H9 (cell line): ENCODE data around the gene MT1F. TPM values are rescaled to one million over a fixed set of nuclear protein-coding genes. Genes with fewer than 3 reads are reported as not detected.
"Not testable (repeated sequence)": the region's sequence is repeated elsewhere in the genome, so short reads cannot be mapped to it uniquely, and the experiment has no call there.

Source experiments
- DNase-seq: peaks from one replicate; pipeline ENCODE4 v3.0.0-alpha.2; 2017
- H2AFZ ChIP-seq: one replicate; pipeline ENCODE4 v1.6.1; 2013; ENCODE audit warnings: mild to moderate bottlenecking, low read length, control low read depth, moderate library complexity
- H2AK5ac ChIP-seq: 2 replicates; pipeline ENCODE4 v1.6.1; 2013; ENCODE audit warnings: low read length, control low read depth, mixed read lengths; ENCODE audit not compliant: insufficient read length
- H2BK120ac ChIP-seq: one replicate; pipeline ENCODE4 v1.6.1; 2013; ENCODE audit warnings: low read depth, mild to moderate bottlenecking, low read length, control low read depth, inconsistent platforms; ENCODE audit not compliant: poor library complexity, severe bottlenecking
- H2BK12ac ChIP-seq: 2 replicates; pipeline ENCODE4 v1.6.1; 2013; ENCODE audit warnings: low read length, control low read depth, mixed read lengths, low read depth; ENCODE audit not compliant: insufficient read length
- H2BK15ac ChIP-seq: 2 replicates; pipeline ENCODE4 v1.6.1; 2013; ENCODE audit warnings: low read depth, low read length, control low read depth
- H2BK20ac ChIP-seq: one replicate; pipeline ENCODE4 v1.6.1; 2013; ENCODE audit warnings: low read depth, mild to moderate bottlenecking, low read length, control low read depth, inconsistent platforms; ENCODE audit not compliant: poor library complexity, severe bottlenecking
- H2BK5ac ChIP-seq: 2 replicates; pipeline ENCODE4 v1.6.1; 2013; ENCODE audit warnings: low read length, control low read depth, mixed read lengths; ENCODE audit not compliant: insufficient read length
- H3K14ac ChIP-seq: 2 replicates; pipeline ENCODE4 v1.6.1; 2013; ENCODE audit warnings: low read length, control low read depth; ENCODE audit not compliant: insufficient read depth
- H3K18ac ChIP-seq: 2 replicates; pipeline ENCODE4 v1.6.1; 2013; ENCODE audit warnings: low read depth, mild to moderate bottlenecking, mixed read lengths, low read length, control low read depth; ENCODE audit not compliant: insufficient read length
- H3K23ac ChIP-seq: 2 replicates; pipeline ENCODE4 v1.6.1; 2013; ENCODE audit warnings: low read length, control low read depth, mixed read lengths, low read depth; ENCODE audit not compliant: insufficient read length
- H3K23me2 ChIP-seq: 2 replicates; pipeline ENCODE4 v1.6.1; 2013; ENCODE audit warnings: low read depth, mild to moderate bottlenecking, mixed read lengths, low read length, control low read depth; ENCODE audit not compliant: insufficient read length, poor library complexity, severe bottlenecking
- H3K27ac ChIP-seq: 2 replicates; pipeline ENCODE4 v1.5.1; 2013; ENCODE audit warnings: low read length, control low read depth, mixed read lengths, low read depth; ENCODE audit not compliant: insufficient read length
- H3K27me3 ChIP-seq: 2 replicates; pipeline ENCODE4 v1.6.1; 2013; ENCODE audit warnings: low read length, control low read depth, inconsistent platforms; ENCODE audit not compliant: insufficient read depth
- H3K4ac ChIP-seq: 2 replicates; pipeline ENCODE4 v1.6.1; 2013; ENCODE audit warnings: low read depth, mild to moderate bottlenecking, control low read depth, inconsistent platforms, low read length, moderate library complexity
- H3K4me1 ChIP-seq: 2 replicates; pipeline ENCODE4 v1.6.1; 2013; ENCODE audit warnings: low read length, control low read depth, inconsistent platforms; ENCODE audit not compliant: insufficient read depth
- H3K4me2 ChIP-seq: 2 replicates; pipeline ENCODE4 v1.6.1; 2013; ENCODE audit warnings: low read length, control low read depth, mixed read lengths; ENCODE audit not compliant: insufficient read length, insufficient read depth
- H3K56ac ChIP-seq: 2 replicates; pipeline ENCODE4 v1.6.1; 2013; ENCODE audit warnings: low read depth, mild to moderate bottlenecking, mixed read lengths, low read length, control low read depth; ENCODE audit not compliant: insufficient read length
- H3K79me1 ChIP-seq: 2 replicates; pipeline ENCODE4 v1.6.1; 2013; ENCODE audit warnings: low read depth, mild to moderate bottlenecking, moderate library complexity, low read length, control low read depth, inconsistent platforms; ENCODE audit not compliant: insufficient read depth, poor library complexity, severe bottlenecking
- H3K79me2 ChIP-seq: 2 replicates; pipeline ENCODE4 v1.6.1; 2013; ENCODE audit warnings: low read length, control low read depth, inconsistent platforms; ENCODE audit not compliant: insufficient read depth
- H3K9ac ChIP-seq: 2 replicates; pipeline ENCODE4 v1.6.1; 2013; ENCODE audit warnings: low read length, control low read depth, mixed read lengths; ENCODE audit not compliant: insufficient read length; ENCODE audit errors: extremely low read depth
- H3K9me3 ChIP-seq: one replicate; pipeline ENCODE4 v1.6.1; 2013; ENCODE audit warnings: low read depth, low read length, inconsistent platforms; ENCODE audit not compliant: control insufficient read depth
- H3T11ph ChIP-seq: one replicate; pipeline ENCODE4 v1.6.1; 2013; ENCODE audit warnings: mild to moderate bottlenecking, low read length, control low read depth, inconsistent platforms
- H4K20me1 ChIP-seq: one replicate; pipeline ENCODE4 v1.6.1; 2013; ENCODE audit not compliant: control insufficient read depth, insufficient read length, insufficient read depth
- H4K5ac ChIP-seq: 2 replicates; pipeline ENCODE4 v1.6.1; 2013; ENCODE audit warnings: low read depth, mild to moderate bottlenecking, mixed read lengths, low read length, control low read depth; ENCODE audit not compliant: insufficient read length
- H4K8ac ChIP-seq: replicated peaks from 2 replicates; pipeline ENCODE4 v1.6.1; 2013; ENCODE audit warnings: low read length, control low read depth, mixed read lengths, low read depth; ENCODE audit not compliant: insufficient read length
- H4K91ac ChIP-seq: 2 replicates; pipeline ENCODE4 v1.6.1; 2013; ENCODE audit warnings: low read depth, mild to moderate bottlenecking, moderate library complexity, mixed read lengths, low read length, control low read depth; ENCODE audit not compliant: insufficient read length
- H3K27ac Mint-ChIP-seq, 3 experiments: 2 replicates in 2 of 3; 3 replicates in 1 of 3; pipeline ENCODE4 v1.8.0; 2020 to 2021; ENCODE audit warnings: mixed read lengths in 3 of 3, mild to moderate bottlenecking in 1 of 3, moderate library complexity in 1 of 3
- H3K27me3 Mint-ChIP-seq: 2 replicates; pipeline ENCODE4 v1.8.0; 2021; ENCODE audit warnings: low read depth, mild to moderate bottlenecking, moderate library complexity, mixed read lengths
- H3K36me3 Mint-ChIP-seq, 3 experiments: 2 replicates in 2 of 3; 3 replicates in 1 of 3; pipeline ENCODE4 v1.8.0; 2020 to 2021; ENCODE audit warnings: low read depth in 3 of 3, mixed read lengths in 3 of 3; ENCODE audit not compliant: insufficient read depth in 1 of 3
- H3K4me1 Mint-ChIP-seq, 2 experiments: 2 replicates each; pipeline ENCODE4 v1.8.0; 2020; ENCODE audit warnings: mixed read lengths in 2 of 2
- H3K4me3 Mint-ChIP-seq, 2 experiments: 2 replicates in 1 of 2; 3 replicates in 1 of 2; pipeline ENCODE4 v1.8.0; 2020 to 2021; ENCODE audit warnings: mild to moderate bottlenecking in 2 of 2, mixed read lengths in 2 of 2, moderate library complexity in 1 of 2
- H3K9me3 Mint-ChIP-seq, 2 experiments: 2 replicates in 1 of 2; 3 replicates in 1 of 2; pipeline ENCODE4 v1.8.0; 2020; ENCODE audit warnings: mild to moderate bottlenecking in 2 of 2, mixed read lengths in 2 of 2, moderate library complexity in 1 of 2
- WGBS: extraction: QIAGEN DNeasy Blood & Tissue Kit; methylation state at CpG from one replicate; pipeline ENCODE4 v1.1.7; 2013; ENCODE audit warnings: missing lambda C conversion rate, low lambda C conversion rate, mixed read lengths; ENCODE audit not compliant: insufficient read length; ENCODE audit errors: extremely low coverage; 5-methylcytosine and 5-hydroxymethylcytosine counted together
- total RNA-seq: library from RNA; stranded (reverse); gene quantifications from 2 replicates; pipeline ENCODE4 v1.2.1, GENCODE V29; 2021

Gene MT1F
- total RNA-seq, 1 experiment from 2014 or later = 26.1 TPM

GRCh38 chr16:56672171-56672570 is 14.4 kb downstream of the MT1F start:
- Mint-ChIP-seq H3K27me3 (peaks cover 79% of the 10 kb centered on the region), H3K4me1 (peaks cover 28 to 60% of the 10 kb centered on the region in 2 experiments)
- H2BK12ac ChIP-seq, H3K9me3 ChIP-seq, H3K4me1 ChIP-seq, H3K9me3 Mint-ChIP-seq, H3K36me3 Mint-ChIP-seq, H3K9ac ChIP-seq, H4K8ac ChIP-seq, H4K20me1 ChIP-seq, H2BK20ac ChIP-seq, H3K4ac ChIP-seq, H3K4me3 Mint-ChIP-seq, H3K56ac ChIP-seq, H3T11ph ChIP-seq, H3K18ac ChIP-seq, H3K23ac ChIP-seq, H4K91ac ChIP-seq, H2BK120ac ChIP-seq, H3K27ac Mint-ChIP-seq, H3K14ac ChIP-seq, H3K79me2 ChIP-seq, H2BK5ac ChIP-seq, H3K4me2 ChIP-seq, H2BK15ac ChIP-seq, H3K79me1 ChIP-seq, DNase-seq, H2AFZ ChIP-seq, H3K27ac ChIP-seq, H4K5ac ChIP-seq, H2AK5ac ChIP-seq: not testable (repeated sequence)
- Histone ChIP-seq H3K23me2 (peaks cover 19% of the 10 kb centered on the region), H3K27me3 (peaks cover 39% of the 10 kb centered on the region)
- no CpG with 5 or more reads among the region's 3 CpGs for WGBS
